GM23248 (cell line): Measurements from ENCODE around the gene USP48.
"Not testable (repeated sequence)": the region's sequence is repeated elsewhere in the genome, so short reads cannot be mapped to it uniquely, and the experiment has no call there.

Experiments
- EZH2 ChIP-seq: fragments of 200-600 bp; sonication (generic); IDR thresholded peaks from 2 replicates; pipeline ENCODE4 v1.6.1; 2018; ENCODE audit warnings: antibody characterized with exemption, mild to moderate bottlenecking; ENCODE audit not compliant: insufficient read depth, poor library complexity, severe bottlenecking
- EZH2phosphoT487 ChIP-seq: fragments of 200-600 bp; sonication (generic); IDR thresholded peaks from 2 replicates; pipeline ENCODE4 v1.6.1; 2018; ENCODE audit warnings: antibody characterized with exemption, moderate library complexity, mild to moderate bottlenecking, low read depth; ENCODE audit not compliant: insufficient read depth

- not testable (repeated sequence) for TF ChIP-seq EZH2, EZH2phosphoT487
Measured at GRCh38 chr1:21770602-21771001, 12.3 kb downstream of the USP48 start.
